Measurements from ENCODE around the gene KRTAP21-3.

Gene KRTAP21-3

GRCh38 chr21:30714946-30715345 is 3.6 kb downstream of the KRTAP21-3 start:
- Histone ChIP-seq H3K36me3 (no peaks in the 10 kb centered on the region), H3K9ac (no peak overlapping the region), H3K4me2 (no peak overlapping the region), H3K9me3 (replicated peaks in 1 of 11) (peaks cover 0 to 10% (median 0%) of the 10 kb centered on the region in 11 experiments; a peak in 2 of 22 replicates), H3K4me3 (no peak overlapping the region), H4K20me1 (no peaks in the 10 kb centered on the region), H3K27ac (no peak overlapping the region), H3K4me1 (no peaks in the 10 kb centered on the region), H3K27me3 (no peaks in the 10 kb centered on the region)
- no peak for TF ChIP-seq Cebpa-rat (IDR thresholded peaks at IDR 0.05)

GRCh38 chr21:30714456-30714855 is 4.1 kb downstream of the KRTAP21-3 start:
- no peak overlapping the region for H3K4me3 ChIP-seq
- no peaks in the 10 kb centered on the region for H3K4me1 ChIP-seq
- H3K9ac ChIP-seq = no peak overlapping the region
- H3K9me3 ChIP-seq (replicated peaks in 1 of 11) = peaks cover 0 to 10% (median 0%) of the 10 kb centered on the region in 11 experiments; a peak in 2 of 22 replicates
- no peak for TF ChIP-seq Cebpa-rat (IDR thresholded peaks at IDR 0.05)
- no peak overlapping the region for H3K4me2 ChIP-seq
- H4K20me1 ChIP-seq = no peaks in the 10 kb centered on the region
- no peak overlapping the region for H3K27ac ChIP-seq
- H3K36me3 ChIP-seq = no peaks in the 10 kb centered on the region
- H3K27me3 ChIP-seq = no peaks in the 10 kb centered on the region

GRCh38 chr21:30713766-30714165 is 4.8 kb downstream of the KRTAP21-3 start:
- Histone ChIP-seq H3K4me3 (no peak overlapping the region), H3K36me3 (no peaks in the 10 kb centered on the region), H3K9ac (no peak overlapping the region), H3K4me2 (no peak overlapping the region), H3K9me3 (replicated peaks in 1 of 11) (peaks cover 0 to 10% (median 0%) of the 10 kb centered on the region in 11 experiments; a peak in 2 of 22 replicates), H3K27me3 (no peaks in the 10 kb centered on the region), H3K27ac (no peak overlapping the region), H3K4me1 (no peaks in the 10 kb centered on the region), H4K20me1 (no peaks in the 10 kb centered on the region)
- no peak for TF ChIP-seq Cebpa-rat (IDR thresholded peaks at IDR 0.05)

GRCh38 chr21:30710499-30710898 is 8.1 kb downstream of the KRTAP21-3 start:
- Histone ChIP-seq H3K9me3 (replicated peaks in 1 of 11) (peaks cover 0 to 10% (median 0%) of the 10 kb centered on the region in 11 experiments; a peak in 2 of 22 replicates), H3K4me3 (no peak overlapping the region), H4K20me1 (no peaks in the 10 kb centered on the region), H3K27ac (no peak overlapping the region), H3K4me2 (no peak overlapping the region), H3K27me3 (no peaks in the 10 kb centered on the region), H3K4me1 (no peaks in the 10 kb centered on the region), H3K36me3 (no peaks in the 10 kb centered on the region), H3K9ac (no peak overlapping the region)
- TF ChIP-seq Cebpa-rat (IDR thresholded peaks at IDR 0.05) = no peak

GRCh38 chr21:30707409-30707808 is 11.2 kb downstream of the KRTAP21-3 start:
- TF ChIP-seq Cebpa-rat (IDR thresholded peaks at IDR 0.05) = no peak
- no peak overlapping the region for H3K4me2 ChIP-seq
- no peaks in the 10 kb centered on the region for H3K36me3 ChIP-seq
- H3K9ac ChIP-seq = no peak overlapping the region
- no peak overlapping the region for H3K4me3 ChIP-seq
- no peaks in the 10 kb centered on the region for H3K27me3 ChIP-seq
- no peaks in the 10 kb centered on the region for H4K20me1 ChIP-seq
- no peaks in the 10 kb centered on the region for H3K4me1 ChIP-seq
- H3K27ac ChIP-seq = no peak overlapping the region
- peaks cover 0 to 4% (median 0%) of the 10 kb centered on the region in 11 experiments; a peak in 2 of 22 replicates for H3K9me3 ChIP-seq (replicated peaks in 1 of 11)

GRCh38 chr21:30695956-30696355 is 22.6 kb downstream of the KRTAP21-3 start:
- Histone ChIP-seq H3K4me2 (no peak overlapping the region), H3K27me3 (no peaks in the 10 kb centered on the region), H4K20me1 (no peaks in the 10 kb centered on the region), H3K4me3 (no peak overlapping the region), H3K4me1 (no peaks in the 10 kb centered on the region), H3K27ac (no peak overlapping the region), H3K36me3 (no peaks in the 10 kb centered on the region), H3K9me3 (replicated peaks in 1 of 11) (peaks cover 3 to 16% (median 11%) of the 10 kb centered on the region in 11 experiments; a peak in 15 of 22 replicates), H3K9ac (no peak overlapping the region)
- TF ChIP-seq Cebpa-rat (IDR thresholded peaks at IDR 0.05) = no peak

- TF ChIP-seq Cebpa-rat (IDR thresholded peaks at IDR 0.05) = no peak
- H3K4me1 ChIP-seq = no peaks in the 10 kb centered on the region
- peaks cover 0 to 4% (median 0%) of the 10 kb centered on the region in 11 experiments; a peak in 2 of 22 replicates for H3K9me3 ChIP-seq (replicated peaks in 1 of 11)
- H3K4me2 ChIP-seq = no peak overlapping the region
- H3K27me3 ChIP-seq = no peaks in the 10 kb centered on the region
- H3K27ac ChIP-seq = no peak overlapping the region
- no peaks in the 10 kb centered on the region for H3K36me3 ChIP-seq
- H4K20me1 ChIP-seq = no peaks in the 10 kb centered on the region
- H3K9ac ChIP-seq = no peak overlapping the region
- no peak overlapping the region for H3K4me3 ChIP-seq
These were observed 28.8 kb downstream of the KRTAP21-3 start for GRCh38 chr21:30689822-30690221.

- Histone ChIP-seq H3K9ac (no peak overlapping the region), H3K4me2 (no peak overlapping the region), H3K4me1 (no peaks in the 10 kb centered on the region), H3K9me3 (replicated peaks in 1 of 11) (no peaks in the 10 kb centered on the region), H3K4me3 (no peak overlapping the region), H3K27me3 (no peaks in the 10 kb centered on the region), H4K20me1 (no peaks in the 10 kb centered on the region), H3K36me3 (no peaks in the 10 kb centered on the region), H3K27ac (no peak overlapping the region)
- no peak for TF ChIP-seq Cebpa-rat (IDR thresholded peaks at IDR 0.05)
These were observed 34.1 kb downstream of the KRTAP21-3 start for GRCh38 chr21:30684506-30684905.

GRCh38 chr21:30680586-30680985 is 38.0 kb downstream of the KRTAP21-3 start:
- no peak overlapping the region for H3K9ac ChIP-seq
- H3K27ac ChIP-seq = no peak overlapping the region
- no peaks in the 10 kb centered on the region for H4K20me1 ChIP-seq
- no peak overlapping the region for H3K4me2 ChIP-seq
- H3K4me3 ChIP-seq = no peak overlapping the region
- H3K9me3 ChIP-seq (replicated peaks in 1 of 11) = no peaks in the 10 kb centered on the region
- no peaks in the 10 kb centered on the region for H3K27me3 ChIP-seq
- H3K36me3 ChIP-seq = no peaks in the 10 kb centered on the region
- no peaks in the 10 kb centered on the region for H3K4me1 ChIP-seq
- TF ChIP-seq Cebpa-rat (IDR thresholded peaks at IDR 0.05) = no peak

- no peak for TF ChIP-seq Cebpa-rat (IDR thresholded peaks at IDR 0.05)
- H4K20me1 ChIP-seq = no peaks in the 10 kb centered on the region
- no peaks in the 10 kb centered on the region for H3K27me3 ChIP-seq
- H3K4me2 ChIP-seq = no peak overlapping the region
- no peaks in the 10 kb centered on the region for H3K9me3 ChIP-seq (replicated peaks in 1 of 11)
- no peak overlapping the region for H3K4me3 ChIP-seq
- H3K4me1 ChIP-seq = no peaks in the 10 kb centered on the region
- H3K36me3 ChIP-seq = no peaks in the 10 kb centered on the region
- H3K9ac ChIP-seq = no peak overlapping the region
- H3K27ac ChIP-seq = no peak overlapping the region
These were observed 41.8 kb downstream of the KRTAP21-3 start for GRCh38 chr21:30676737-30677136.

All from BLaER1 treated with 17β-estradiol and CSF1 and Interleukin-3, amounts not matched to agents 10 nM and 100 nM (cell line).